Stimulated activated naive CD8-positive, alpha-beta T cell treated with anti-CD3 and anti-CD28 coated beads, Interleukin-15, Interleukin-2, amounts not matched to agents 100 U/mL and 50 U/mL, for 24 hours (primary cell): ENCODE measurements around the gene DNAJC3.
A peak's percentile ranks its signal among the peaks of the same experiment; 100 is the strongest.
"Not testable (repeated sequence)": the region's sequence is repeated elsewhere in the genome, so short reads cannot be mapped to it uniquely, and the experiment has no call there.

Experiments used
- ATAC-seq: fragments of 150-1000 bp; cut with Tn5 transposase; one replicate; pipeline ENCODE4 v1.10.0; 2021
- DNase-seq: peaks from one replicate; pipeline ENCODE4 v3.0.0; 2021

Gene DNAJC3

GRCh38 chr13:95781016-95781415, 104.1 kb downstream of the DNAJC3 start:
- ATAC-seq, result no peak
- no peak for DNase-seq

- DNase-seq, ATAC-seq: not testable (repeated sequence)
Measured at GRCh38 chr13:95781940-95782339, 105.0 kb downstream of the DNAJC3 start.

DNA sequence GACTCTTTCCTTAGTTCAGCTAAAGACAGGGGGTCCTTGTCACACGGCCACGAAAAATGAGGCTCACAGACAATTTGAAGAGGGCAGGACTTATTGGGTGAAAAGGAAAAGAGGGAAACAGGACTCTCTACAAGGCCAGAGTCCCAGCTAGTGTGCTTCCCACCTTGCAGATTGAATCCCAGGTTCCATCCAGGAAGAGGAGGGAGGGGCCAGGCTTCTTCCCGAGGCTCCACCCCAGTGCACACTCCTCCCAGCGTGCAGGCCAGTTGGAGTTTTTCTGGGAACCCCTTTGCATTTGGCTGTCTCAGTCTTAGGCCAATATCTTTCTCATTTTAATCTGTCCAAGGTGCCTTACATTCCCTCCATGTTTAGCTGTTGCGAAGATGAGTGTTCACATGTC, 106.8 kb downstream of the DNAJC3 start:
- no peak for DNase-seq
- no peak for ATAC-seq

DNA sequence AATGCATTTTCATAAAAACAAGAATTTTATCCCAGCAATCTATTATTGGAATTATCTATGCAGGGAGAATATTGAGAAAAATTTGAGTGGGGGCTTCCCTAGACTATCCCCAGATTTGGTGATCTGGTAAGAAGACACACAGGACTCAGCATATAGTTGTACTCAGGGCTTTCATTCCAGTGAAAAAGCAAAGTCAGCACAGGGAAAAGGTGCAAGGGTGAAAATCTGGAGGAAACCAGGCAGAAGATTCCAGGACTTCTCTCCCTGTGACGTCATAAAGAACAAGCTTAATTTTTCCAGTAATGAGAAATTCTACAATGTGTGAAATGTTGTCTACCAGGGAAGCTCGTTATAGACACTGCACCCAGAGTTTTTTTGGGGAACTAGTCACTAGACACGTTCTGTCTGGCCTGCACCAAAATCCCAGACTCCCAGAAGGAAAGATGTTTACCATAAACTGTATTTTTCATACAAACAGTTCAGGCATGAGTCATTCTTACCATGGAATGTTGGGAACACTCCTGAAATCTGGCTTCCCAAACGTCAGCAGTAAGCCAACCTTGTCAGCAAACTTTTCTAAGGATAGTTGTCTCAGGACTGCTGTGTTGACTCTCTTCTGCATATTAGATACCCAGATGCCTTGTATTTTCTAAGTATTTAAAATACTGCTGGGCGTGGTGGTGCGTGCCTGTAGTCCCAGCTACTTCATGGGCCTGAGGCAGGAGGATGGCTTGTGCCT, 107.4 kb downstream of the DNAJC3 start:
- ATAC-seq (no peak), DNase-seq (no peak)

GRCh38 chr13:95784900-95785290, 108.0 kb downstream of the DNAJC3 start:
- ATAC-seq (no peak), DNase-seq (no peak)

- DNase-seq (no peak), ATAC-seq (no peak)
Measured at GRCh38 chr13:95787356-95788099, 110.6 kb downstream of the DNAJC3 start.

GRCh38 chr13:95788100-95788463, 111.1 kb downstream of the DNAJC3 start:
- ATAC-seq (no peak), DNase-seq (no peak)

DNA sequence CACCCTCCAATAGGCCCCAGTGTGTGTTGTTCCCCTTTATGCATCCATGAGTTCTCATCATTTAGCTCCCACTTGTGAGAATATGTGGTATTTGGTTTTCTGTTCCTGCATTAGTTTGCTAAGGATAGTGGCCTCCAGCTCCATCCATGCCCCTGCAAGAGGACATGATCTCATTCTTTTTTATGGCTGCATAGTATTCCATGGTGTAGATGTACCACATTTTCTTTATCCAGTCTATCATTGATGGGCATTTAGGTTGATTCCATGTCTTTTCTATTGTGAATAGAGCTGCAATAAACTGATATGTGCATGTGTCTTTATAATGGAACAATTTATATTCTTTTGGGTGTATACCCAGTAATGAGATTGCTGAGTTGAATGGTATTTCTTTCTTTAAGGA, 112.4 kb downstream of the DNAJC3 start:
- ATAC-seq, DNase-seq: not testable (repeated sequence)

DNA sequence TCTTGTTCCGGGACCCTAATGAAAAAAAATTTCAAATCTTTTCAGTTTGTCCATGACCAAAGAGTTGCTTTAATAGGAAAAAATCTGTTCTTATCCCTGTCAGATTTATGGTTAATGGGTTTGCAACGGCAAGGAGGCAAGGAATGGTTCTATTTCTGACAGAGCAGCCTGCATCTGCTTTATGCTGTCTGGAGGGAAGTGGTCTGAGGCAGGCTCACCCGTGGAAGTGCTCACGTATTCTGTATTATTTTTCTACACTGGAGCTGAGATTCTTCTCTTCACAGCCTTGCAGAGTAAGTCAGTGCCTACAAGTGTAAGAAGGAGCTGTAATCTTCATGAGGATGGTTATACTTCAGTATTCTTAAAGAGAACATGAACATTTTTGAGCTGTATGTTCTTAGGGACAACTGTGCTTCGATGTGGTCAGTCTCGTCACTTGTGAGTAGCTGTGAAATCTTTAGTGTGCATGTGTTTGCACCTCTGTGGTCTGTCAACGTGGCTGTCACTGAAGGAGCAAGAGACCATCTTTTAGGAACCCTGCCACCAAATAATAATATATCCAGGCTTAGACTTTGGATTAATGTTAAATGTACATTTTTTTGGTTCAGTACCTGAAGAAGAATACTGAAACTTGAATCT, 114.3 kb downstream of the DNAJC3 start:
- DNase-seq (no peak), ATAC-seq (no peak)

DNA sequence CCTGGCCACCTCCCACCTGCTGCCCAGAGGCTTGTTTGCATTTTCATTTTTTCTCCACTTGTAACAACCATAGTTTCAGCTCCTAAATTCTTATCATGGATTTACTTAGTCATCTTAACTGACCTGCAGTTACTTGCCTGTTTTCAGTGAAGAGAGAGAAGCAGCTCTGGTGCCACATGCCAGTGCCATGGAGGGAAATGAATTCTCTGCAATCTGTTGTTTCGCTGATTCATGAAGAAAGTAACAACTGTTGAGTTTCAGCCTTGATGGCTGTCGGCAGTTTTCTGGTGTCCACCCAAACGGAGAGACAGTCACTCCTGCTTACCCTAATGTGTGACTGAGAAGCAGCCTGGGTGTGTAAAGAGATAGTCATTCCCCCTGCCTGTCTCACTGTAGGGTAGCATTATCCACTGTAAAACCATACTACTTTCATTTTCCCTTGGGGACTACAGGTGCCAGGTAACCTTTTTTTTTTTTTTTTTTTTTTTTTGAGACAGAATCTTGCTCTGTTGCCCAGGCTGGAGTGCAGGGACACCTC, 116.1 kb downstream of the DNAJC3 start:
- DNase-seq (no peak), ATAC-seq (no peak)

DNA sequence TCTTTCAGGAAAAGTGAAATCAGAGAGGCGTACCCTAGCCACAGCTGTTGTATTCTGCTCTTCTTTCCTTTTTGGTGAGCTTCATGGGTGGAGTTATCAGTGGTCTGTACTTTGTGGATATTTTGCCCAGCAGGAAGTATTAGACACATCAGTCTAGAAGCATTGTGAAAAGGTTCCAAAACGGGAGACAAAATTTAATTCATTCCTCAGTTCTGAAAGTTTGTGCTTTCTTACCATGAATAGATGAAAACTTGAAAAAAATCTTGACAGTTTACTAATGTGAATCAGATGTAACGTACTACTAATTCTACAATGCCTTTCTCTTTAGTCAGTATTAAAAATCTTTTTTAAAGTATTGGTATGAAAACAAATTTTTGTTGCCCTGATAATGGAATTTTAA, 116.8 kb downstream of the DNAJC3 start:
- no peak for DNase-seq
- no peak for ATAC-seq

DNA sequence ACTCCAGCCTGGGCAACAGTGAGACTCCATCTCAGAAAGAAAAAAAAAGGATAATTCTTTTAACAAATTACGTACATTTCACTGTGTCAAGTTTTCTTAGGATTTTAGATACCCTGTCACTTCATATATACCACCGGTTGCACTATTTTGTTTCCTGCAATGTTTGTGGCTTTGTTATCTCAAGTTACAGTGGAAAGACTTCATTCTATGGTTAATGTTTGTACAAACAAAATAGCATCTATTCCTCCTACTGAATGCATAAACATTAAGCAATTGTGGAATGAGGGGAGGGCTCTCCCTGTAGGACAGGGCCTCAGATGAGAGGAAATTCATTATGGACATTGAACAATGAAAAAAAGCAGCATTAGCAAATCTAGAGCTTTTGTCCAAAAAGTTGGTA, 120.1 kb downstream of the DNAJC3 start:
- DNase-seq (no peak), ATAC-seq (no peak)

DNA sequence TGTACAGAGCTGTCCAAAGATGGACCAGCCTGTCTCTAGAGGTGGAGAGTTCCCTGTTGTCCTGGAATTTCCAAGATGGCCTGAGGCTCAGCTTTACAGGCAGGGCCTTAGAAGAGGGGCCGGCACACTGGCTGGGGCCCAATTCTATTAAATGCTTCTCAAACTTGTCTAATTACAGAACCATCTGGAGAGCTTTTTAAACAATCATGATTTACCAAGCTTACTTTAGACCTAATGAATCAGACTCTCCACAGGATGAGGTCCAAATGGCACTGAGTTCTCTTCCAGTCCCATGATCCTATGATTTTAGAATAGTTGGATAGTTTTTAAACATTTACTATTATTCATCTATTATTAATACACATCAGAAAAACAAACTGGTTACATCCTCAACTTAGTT, 123.5 kb downstream of the DNAJC3 start:
- ATAC-seq, result no peak
- no peak for DNase-seq

DNA sequence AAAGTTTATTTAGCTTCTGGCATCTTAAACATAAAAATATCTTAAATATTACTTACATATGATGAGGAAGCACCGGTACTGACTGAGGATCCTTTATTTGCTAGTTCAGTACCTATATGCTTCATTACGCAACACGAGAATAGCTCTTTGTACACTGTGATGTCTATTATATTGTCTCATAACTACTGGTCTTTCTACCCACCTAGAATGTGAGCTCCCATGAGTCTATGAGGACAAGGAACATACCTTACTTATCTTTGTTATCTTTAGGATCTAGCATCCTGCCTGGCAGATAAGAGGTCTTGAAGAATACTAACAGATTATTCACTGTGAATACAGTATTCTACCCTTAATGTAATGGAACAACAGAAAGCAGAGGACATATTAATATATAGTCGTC, 124.9 kb downstream of the DNAJC3 start:
- ATAC-seq (no peak), DNase-seq (no peak)

- ATAC-seq (no peak), DNase-seq (no peak)
Measured at GRCh38 chr13:95805921-95806320, 129.0 kb downstream of the DNAJC3 start.

GRCh38 chr13:95809429-95809828, 132.5 kb downstream of the DNAJC3 start:
- no peak for ATAC-seq
- DNase-seq, result no peak

- ATAC-seq (no peak), DNase-seq (no peak)
Measured at GRCh38 chr13:95813139-95813538, 136.2 kb downstream of the DNAJC3 start.

- DNase-seq (no peak), ATAC-seq (no peak)
Measured at GRCh38 chr13:95814495-95814894, 137.6 kb downstream of the DNAJC3 start.

DNA sequence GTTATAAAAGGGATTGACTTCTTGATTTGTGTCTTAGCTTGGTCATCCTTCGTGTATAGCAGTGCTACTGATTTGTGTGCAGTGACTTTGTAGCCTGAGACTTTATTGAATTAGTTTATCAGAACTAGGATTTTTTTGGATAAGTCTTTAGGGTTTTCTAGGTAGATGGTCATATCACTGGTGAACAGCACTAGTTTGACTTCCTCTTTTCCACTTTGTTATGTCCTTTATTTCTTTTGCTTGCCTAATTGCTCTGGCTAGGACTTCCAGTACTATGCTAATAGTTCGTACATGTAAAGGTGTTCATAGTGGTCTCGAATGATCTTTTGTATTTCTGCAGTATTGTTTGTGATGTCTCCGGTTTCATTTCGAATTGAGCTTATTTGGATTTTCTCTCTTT, 145.4 kb downstream of the DNAJC3 start:
- no peak for DNase-seq

GRCh38 chr13:95833126-95833525, 156.2 kb downstream of the DNAJC3 start:
- ATAC-seq (no peak), DNase-seq (no peak)

More for the DNA sequence above, 145.4 kb downstream of the DNAJC3 start:
- ATAC-seq, result no peak

DNA sequence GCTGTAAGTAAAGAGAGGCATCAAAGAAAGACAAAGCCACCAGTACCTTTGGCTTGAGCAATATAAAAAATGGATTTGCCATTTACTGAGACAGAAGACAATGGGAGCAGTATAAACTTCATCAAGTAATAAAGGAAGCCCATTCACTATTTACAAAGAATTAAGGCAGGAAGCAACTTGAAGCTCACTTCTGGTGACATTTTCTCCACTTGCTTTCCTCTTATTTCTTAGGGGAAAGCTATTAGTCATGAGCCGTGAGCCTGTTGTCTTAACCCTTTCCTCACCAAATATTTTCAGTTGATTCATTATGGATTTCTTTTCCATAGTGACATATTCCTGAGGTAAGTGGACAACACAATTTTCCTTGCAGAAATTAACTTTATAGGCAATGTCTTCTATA, 156.8 kb downstream of the DNAJC3 start:
- DNase-seq (no peak), ATAC-seq (no peak)

- ATAC-seq, result peak; percentile 63
- peak; percentile 58 for DNase-seq
Measured at GRCh38 chr13:95834134-95834765, 157.3 kb downstream of the DNAJC3 start.

DNA sequence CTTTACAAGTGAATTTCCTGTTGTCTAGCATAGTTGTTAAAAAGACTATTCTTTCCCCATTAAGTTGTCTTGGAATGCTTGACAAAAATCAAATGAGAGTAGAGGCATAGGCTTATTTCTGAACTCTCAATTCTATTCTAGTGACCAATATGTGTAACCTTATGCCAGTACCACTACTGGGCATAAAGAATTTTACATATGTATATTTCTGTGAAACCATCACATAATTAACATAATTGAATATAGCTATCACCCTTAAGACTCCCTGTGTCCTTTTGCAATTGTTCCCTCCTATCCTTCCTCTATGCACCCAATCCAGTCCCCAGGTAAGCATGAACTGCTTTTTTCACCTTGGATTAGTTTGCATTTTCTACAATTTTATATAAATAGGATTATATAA, 165.0 kb downstream of the DNAJC3 start:
- ATAC-seq, result no peak
- no peak for DNase-seq
